GM12892 (cell line): ENCODE measurements around the gene CERS2.
"Not testable (repeated sequence)": the region's sequence is repeated elsewhere in the genome, so short reads cannot be mapped to it uniquely, and the experiment has no call there.

Experiments used
- DNase-seq: peaks from one replicate; pipeline ENCODE4 v3.0.0; 2011; ENCODE audit not compliant: insufficient read length
- FAIRE-seq: peaks from 2 replicates; lab custom pipeline; 2011; peaks lifted over from hg19 to GRCh38; lab: Jason Lieb, UNC
- POLR2A ChIP-seq: IDR thresholded peaks from 2 replicates; pipeline ENCODE4 v1.6.1; 2011; ENCODE audit warnings: low read depth, low read length, control low read depth
- POLR2AphosphoS5 ChIP-seq: IDR thresholded peaks from 2 replicates; pipeline ENCODE4 v1.6.1; 2011; ENCODE audit warnings: low read depth, low read length, control low read depth
- TAF1 ChIP-seq: IDR thresholded peaks from 2 replicates; pipeline ENCODE4 v1.6.1; 2011; ENCODE audit warnings: low read depth, mild to moderate bottlenecking, control low read depth, low read length, borderline replicate concordance

Gene CERS2

GRCh38 chr1:150963321-150964163 lies 11.1 kb downstream of the CERS2 start:
- DNase-seq, result no peak
- TF ChIP-seq TAF1 (no peak), POLR2A (no peak), POLR2AphosphoS5 (0 out of 2 replicates have a peak, but pooled peaks have one; percentile 54)
- FAIRE-seq, result no peak

GRCh38 chr1:150961756-150962155 lies 12.9 kb downstream of the CERS2 start:
- DNase-seq (no peak), FAIRE-seq (no peak)
- TF ChIP-seq POLR2A (no peak), TAF1 (no peak), POLR2AphosphoS5 (no peak)

GRCh38 chr1:150960646-150961045 lies 14.0 kb downstream of the CERS2 start:
- no peak for FAIRE-seq
- TF ChIP-seq POLR2AphosphoS5, result no peak
- TF ChIP-seq POLR2A, result no peak
- TF ChIP-seq TAF1, result no peak
- DNase-seq, result no peak

- FAIRE-seq (no peak), DNase-seq (no peak)
- no peak for TF ChIP-seq POLR2A
- no peak for TF ChIP-seq TAF1
- TF ChIP-seq POLR2AphosphoS5, result no peak
These were observed 17.0 kb downstream of the CERS2 start for GRCh38 chr1:150957666-150958065.

- DNase-seq (no peak), FAIRE-seq (no peak)
- TF ChIP-seq TAF1 (no peak), POLR2AphosphoS5 (no peak), POLR2A (no peak)
These were observed 19.4 kb downstream of the CERS2 start for GRCh38 chr1:150955280-150955679.

- no peak for FAIRE-seq
- no peak for TF ChIP-seq POLR2AphosphoS5
- DNase-seq, result no peak
These were observed 19.9 kb downstream of the CERS2 start for GRCh38 chr1:150954708-150955107.

GRCh38 chr1:150944856-150945255 lies 29.8 kb downstream of the CERS2 start:
- FAIRE-seq, result no peak

GRCh38 chr1:150931773-150932172 lies 42.9 kb downstream of the CERS2 start:
- FAIRE-seq (no peak), DNase-seq (no peak)
- TF ChIP-seq POLR2AphosphoS5, result no peak
- no peak for TF ChIP-seq POLR2A
- TF ChIP-seq TAF1, result no peak

More at GRCh38 chr1:150944856-150945255, 29.8 kb downstream of the CERS2 start:
- DNase-seq, result no peak
- TF ChIP-seq POLR2AphosphoS5, result no peak
- no peak for TF ChIP-seq POLR2A
- TF ChIP-seq TAF1, result no peak

GRCh38 chr1:150928775-150929174 lies 45.9 kb downstream of the CERS2 start:
- FAIRE-seq, DNase-seq: not testable (repeated sequence)

GRCh38 chr1:150928286-150928685 lies 46.3 kb downstream of the CERS2 start:
- DNase-seq, result no peak
- TF ChIP-seq TAF1, result no peak
- no peak for TF ChIP-seq POLR2A
- no peak for TF ChIP-seq POLR2AphosphoS5
- FAIRE-seq, result no peak

GRCh38 chr1:150927624-150928023 lies 47.0 kb downstream of the CERS2 start:
- FAIRE-seq (no peak), DNase-seq (no peak)
- TF ChIP-seq POLR2A, result no peak
- no peak for TF ChIP-seq POLR2AphosphoS5
- TF ChIP-seq TAF1, result no peak

- DNase-seq, result peak; percentile 61
- TF ChIP-seq TAF1 (peak; percentile 54; the same call in 1 of the 2 replicates), POLR2AphosphoS5 (peak; percentile 61), POLR2A (peak; percentile 54; the same call in 1 of the 2 replicates)
- FAIRE-seq, result peak; percentile 96
These were observed 48.4 kb downstream of the CERS2 start, which contains the start of gene SETDB1 for GRCh38 chr1:150926097-150926741. Gene SETDB1 (plus strand): TSS chr1:150926363. CDS start chr1:150927715, 1,352 bp downstream.
